Measurements from ENCODE around the gene CLOCK. TPM values are rescaled to one million over a fixed set of nuclear protein-coding genes. Genes with fewer than 3 reads are reported as not detected.

Gene CLOCK
- total and polyA plus RNA-seq, 10 of the 15 experiments (the other 5 are each of a cell fraction or from before 2014, with no cell fraction given) = 2.8 to 11.7 (median 10.4) TPM

DNA sequence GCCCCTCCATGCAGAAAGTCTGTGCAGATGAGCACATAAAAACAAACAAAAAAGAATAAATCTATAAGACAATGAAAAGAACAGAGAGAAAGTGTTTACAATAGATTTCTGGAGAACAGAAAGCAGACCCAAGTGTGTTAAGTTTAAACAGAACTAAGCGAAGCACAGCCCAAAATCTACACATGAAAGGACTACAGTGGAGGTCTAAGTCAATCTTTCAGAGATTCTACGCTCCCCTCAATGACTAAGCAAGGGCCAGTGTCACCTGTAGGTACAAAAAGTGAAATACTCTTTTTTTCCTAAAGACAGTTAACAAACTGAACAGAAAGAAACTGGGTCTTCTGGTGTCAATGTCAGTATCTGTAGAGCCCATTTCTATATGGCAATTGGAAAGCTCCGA lies 18.2 kb downstream of the CLOCK start:
- no peak overlapping the region for H3K4me2 ChIP-seq (ENCODE audit: control insufficient read depth, insufficient read depth)
- ChIA-PET SMC1A (ENCODE audit: uncharacterized antibody, unreplicated experiment) (interaction anchor here (1.6 kb wide), 1 partner anchor 10 kb away, joined by 6 read pairs; no protein-coding TSS in a partner anchor), POLR2A (no interaction called here), CTCF (interaction anchor here (1.3 to 1.5 kb wide), 2 partner anchors 8 to 21 kb away, joined by 3 to 4 read pairs; no protein-coding TSS in a partner anchor), RAD21 (ENCODE audit: unreplicated experiment) (no interaction called here)
- intact Hi-C loops (cut with micrococcal nuclease; ENCODE audit: unreplicated experiment) (no loop called here), in situ Hi-C loops (cut with MboI) (no loop called here)
- peaks cover 4% of the 10 kb centered on the region for H3K79me2 ChIP-seq (ENCODE audit: control insufficient read depth, insufficient read depth, low read length)
- H3K4me3 ChIP-seq = no peak overlapping the region
- FAIRE-seq = no peak
- BruUV-seq (replicated peaks) = no TSS peak
- no peak for DNase-seq (ENCODE audit: low read depth, low spot score)
- no peaks in the 10 kb centered on the region for H3K4me1 ChIP-seq (ENCODE audit: control insufficient read depth, insufficient read depth, low read length)
- peaks cover 3% of the 10 kb centered on the region; the same call in 2 of the 3 replicates for H3K9me3 ChIP-seq (replicated peaks; ENCODE audit: control insufficient read depth, insufficient read depth, low read length)
- no peak overlapping the region for H3K27ac ChIP-seq (ENCODE audit: control insufficient read depth, insufficient read depth)
- ATAC-seq = no peak
- H2AFZ ChIP-seq (ENCODE audit: control insufficient read depth, low read depth, low read length) = no peak overlapping the region
- 100% methylated on average over 3 of the region's 3 CpGs for WGBS (ENCODE audit: insufficient coverage, insufficient replicate concordance, low lambda C conversion rate, missing lambda C conversion rate)
- H3K9ac ChIP-seq (ENCODE audit: control insufficient read depth, insufficient read depth, low read length) = no peak overlapping the region
- H4K20me1 ChIP-seq (ENCODE audit: control insufficient read depth, insufficient read depth) = no peaks in the 10 kb centered on the region
- no peaks in the 10 kb centered on the region for H3K27me3 ChIP-seq (replicated peaks in 1 of 2; ENCODE audit: control insufficient read depth in 2 of 2, insufficient read depth in 2 of 2, low read length in 1 of 2)
- H3K36me3 ChIP-seq (ENCODE audit: control insufficient read depth in 2 of 2, insufficient read depth in 2 of 2, low read length in 1 of 2) = no peaks in the 10 kb centered on the region; a peak in 1 of 4 replicates
- TF ChIP-seq ZNF207 (IDR thresholded peaks at IDR 0.05; ENCODE audit: borderline replicate concordance) (no peak), PAX8 (IDR thresholded peaks at IDR 0.05) (no peak), NFYB (IDR thresholded peaks at IDR 0.05; ENCODE audit: insufficient read depth, low read depth, low read length) (no peak), RFX5 (IDR thresholded peaks at IDR 0.05; ENCODE audit: low read depth, low read length) (no peak), CUX1 (IDR thresholded peaks at IDR 0.05; ENCODE audit: insufficient replicate concordance, low read depth, low read length) (no peak), SPI1 (IDR thresholded peaks at IDR 0.05; ENCODE audit: borderline replicate concordance, insufficient read depth, low read depth, low read length) (no peak), CEBPB (IDR thresholded peaks at IDR 0.05; ENCODE audit: borderline replicate concordance in 1 of 2, low read depth in 2 of 2, low read length in 2 of 2) (no peak), RUNX3 (IDR thresholded peaks at IDR 0.05; ENCODE audit: low read length) (no peak), POLR2AphosphoS2 (IDR thresholded peaks at IDR 0.05; ENCODE audit: low read depth, low read length) (no peak), MAX (IDR thresholded peaks at IDR 0.05; ENCODE audit: low read depth, low read length) (no peak), SKIL (IDR thresholded peaks at IDR 0.05; ENCODE audit: low read depth, poor library complexity, severe bottlenecking) (no peak), CHD1 (IDR thresholded peaks at IDR 0.05; ENCODE audit: low read depth, low read length) (no peak), POU2F2 (IDR thresholded peaks at IDR 0.05; ENCODE audit: borderline replicate concordance, low read depth, low read length) (no peak), CBX3 (IDR thresholded peaks at IDR 0.05; ENCODE audit: borderline replicate concordance, low read depth) (no peak)
- TF ChIP-seq, protein P1, sequence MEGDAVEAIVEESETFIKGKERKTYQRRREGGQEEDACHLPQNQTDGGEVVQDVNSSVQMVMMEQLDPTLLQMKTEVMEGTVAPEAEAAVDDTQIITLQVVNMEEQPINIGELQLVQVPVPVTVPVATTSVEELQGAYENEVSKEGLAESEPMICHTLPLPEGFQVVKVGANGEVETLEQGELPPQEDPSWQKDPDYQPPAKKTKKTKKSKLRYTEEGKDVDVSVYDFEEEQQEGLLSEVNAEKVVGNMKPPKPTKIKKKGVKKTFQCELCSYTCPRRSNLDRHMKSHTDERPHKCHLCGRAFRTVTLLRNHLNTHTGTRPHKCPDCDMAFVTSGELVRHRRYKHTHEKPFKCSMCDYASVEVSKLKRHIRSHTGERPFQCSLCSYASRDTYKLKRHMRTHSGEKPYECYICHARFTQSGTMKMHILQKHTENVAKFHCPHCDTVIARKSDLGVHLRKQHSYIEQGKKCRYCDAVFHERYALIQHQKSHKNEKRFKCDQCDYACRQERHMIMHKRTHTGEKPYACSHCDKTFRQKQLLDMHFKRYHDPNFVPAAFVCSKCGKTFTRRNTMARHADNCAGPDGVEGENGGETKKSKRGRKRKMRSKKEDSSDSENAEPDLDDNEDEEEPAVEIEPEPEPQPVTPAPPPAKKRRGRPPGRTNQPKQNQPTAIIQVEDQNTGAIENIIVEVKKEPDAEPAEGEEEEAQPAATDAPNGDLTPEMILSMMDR (IDR thresholded peaks at IDR 0.05 in 2 of 3, conservative IDR thresholded peaks at IDR 0.05 in 1 of 3; ENCODE audit: control insufficient read depth in 2 of 3, extremely low read depth in 1 of 3, insufficient read depth in 1 of 3, low read depth in 3 of 3, low read length in 3 of 3) = no peak
